Activated CD8-positive, alpha-beta T cell treated with anti-CD3 and anti-CD28 coated beads, Interleukin-2, amount 10 ng/mL, durations not matched to agents 7 days and 5 days (primary cell): ENCODE measurements around the gene PTPRK. TPM values are rescaled to one million over a fixed set of nuclear protein-coding genes. Genes with fewer than 3 reads are reported as not detected.

Experiments
- ATAC-seq: fragments of 150-1000 bp; cut with Tn5 transposase; one replicate; pipeline ENCODE4 v1.10.0; 2021; ENCODE audit warnings: moderate library complexity
- CTCF ChIA-PET: fragments of 350-600 bp; sonication (Branson Sonifier 250); formaldehyde crosslinking; loops from one replicate; lab custom pipeline; 2021; ENCODE audit warnings: antibody characterized with exemption; lab: Charles Lee
- POLR2A ChIA-PET: fragments of 350-600 bp; sonication (Branson Sonifier 250); formaldehyde crosslinking; loops from one replicate; lab custom pipeline; 2021; ENCODE audit warnings: antibody characterized with exemption; lab: Charles Lee
- DNase-seq: peaks from one replicate; pipeline ENCODE4 v3.0.0-alpha.2; 2020
- H3K27ac Mint-ChIP-seq: one replicate; pipeline ENCODE4 v1.8.0; 2021; ENCODE audit warnings: mild to moderate bottlenecking, mixed read lengths
- H3K27me3 Mint-ChIP-seq: one replicate; pipeline ENCODE4 v1.8.0; 2021; ENCODE audit warnings: low read depth, mixed read lengths
- H3K36me3 Mint-ChIP-seq: one replicate; pipeline ENCODE4 v1.8.0; 2021; ENCODE audit warnings: low read depth, mixed read lengths
- H3K4me1 Mint-ChIP-seq: one replicate; pipeline ENCODE4 v1.8.0; 2021; ENCODE audit warnings: low read depth, mixed read lengths
- H3K4me3 Mint-ChIP-seq: one replicate; pipeline ENCODE4 v1.8.0; 2021; ENCODE audit warnings: mild to moderate bottlenecking, mixed read lengths
- H3K9me3 Mint-ChIP-seq: one replicate; pipeline ENCODE4 v1.8.0; 2022; ENCODE audit warnings: mixed read lengths; ENCODE audit not compliant: insufficient read depth
- total RNA-seq, 2 experiments: library from RNA; stranded (reverse); gene quantifications; one replicate each; pipeline ENCODE4 v1.2.3, GENCODE V29; 2021

Gene PTPRK
- total RNA-seq, 2 experiments from 2014 or later, result 3.1 to 3.6 TPM

- no peak overlapping the region for H3K27ac Mint-ChIP-seq
- ATAC-seq, result no peak
- ChIA-PET CTCF (interaction anchor here (1.1 kb wide), 1 partner anchor 12 kb away, joined by 3 read pairs; no protein-coding TSS in a partner anchor), POLR2A (no interaction called here)
- no peak overlapping the region for H3K4me3 Mint-ChIP-seq
- DNase-seq, result no peak
- H3K9me3 Mint-ChIP-seq, result no peaks in the 10 kb centered on the region
- no peaks in the 10 kb centered on the region for H3K27me3 Mint-ChIP-seq
- H3K4me1 Mint-ChIP-seq, result no peaks in the 10 kb centered on the region
- peaks cover 2% of the 10 kb centered on the region for H3K36me3 Mint-ChIP-seq
Observed at GRCh38 chr6:128129679-128130078, 390.7 kb downstream of the PTPRK start.

GRCh38 chr6:128127650-128128049, 392.7 kb downstream of the PTPRK start:
- H3K4me1 Mint-ChIP-seq, result no peaks in the 10 kb centered on the region
- CTCF ChIA-PET, result no interaction called here
- POLR2A ChIA-PET, result no interaction called here
- no peaks in the 10 kb centered on the region for H3K27me3 Mint-ChIP-seq
- H3K4me3 Mint-ChIP-seq, result no peak overlapping the region
- no peak overlapping the region for H3K27ac Mint-ChIP-seq
- DNase-seq (no peak), ATAC-seq (no peak)
- H3K9me3 Mint-ChIP-seq, result no peaks in the 10 kb centered on the region
- H3K36me3 Mint-ChIP-seq, result peaks cover 2% of the 10 kb centered on the region

GRCh38 chr6:128124713-128125112, 395.7 kb downstream of the PTPRK start:
- DNase-seq, result no peak
- H3K9me3 Mint-ChIP-seq, result no peaks in the 10 kb centered on the region
- H3K27me3 Mint-ChIP-seq, result no peaks in the 10 kb centered on the region
- no peak overlapping the region for H3K4me3 Mint-ChIP-seq
- H3K4me1 Mint-ChIP-seq, result no peaks in the 10 kb centered on the region
- ChIA-PET CTCF (no interaction called here), POLR2A (no interaction called here)
- H3K27ac Mint-ChIP-seq, result no peak overlapping the region
- no peaks in the 10 kb centered on the region for H3K36me3 Mint-ChIP-seq
- no peak for ATAC-seq

GRCh38 chr6:128121610-128122009, 398.8 kb downstream of the PTPRK start:
- H3K4me3 Mint-ChIP-seq, result no peak overlapping the region
- ATAC-seq, result no peak
- no peaks in the 10 kb centered on the region for H3K9me3 Mint-ChIP-seq
- no peaks in the 10 kb centered on the region for H3K27me3 Mint-ChIP-seq
- H3K36me3 Mint-ChIP-seq, result no peaks in the 10 kb centered on the region
- no peak overlapping the region for H3K27ac Mint-ChIP-seq
- peaks cover 2% of the 10 kb centered on the region for H3K4me1 Mint-ChIP-seq
- DNase-seq, result no peak
- POLR2A ChIA-PET, result no interaction called here
- CTCF ChIA-PET, result interaction anchor here (0.6 kb wide), 1 partner anchor 1673 kb away, joined by 3 read pairs; no protein-coding TSS in a partner anchor

- CTCF ChIA-PET, result interaction anchor here (0.6 kb wide), 1 partner anchor 1673 kb away, joined by 3 read pairs; no protein-coding TSS in a partner anchor
- POLR2A ChIA-PET, result no interaction called here
- H3K27ac Mint-ChIP-seq, result no peak overlapping the region
Observed at GRCh38 chr6:128121190-128121589, 399.2 kb downstream of the PTPRK start.

GRCh38 chr6:128118401-128118800, 402.0 kb downstream of the PTPRK start:
- ATAC-seq, result no peak
- H3K4me3 Mint-ChIP-seq, result no peak overlapping the region
- ChIA-PET POLR2A (no interaction called here), CTCF (no interaction called here)
- DNase-seq, result no peak
- H3K4me1 Mint-ChIP-seq, result peaks cover 2% of the 10 kb centered on the region
- H3K36me3 Mint-ChIP-seq, result peaks cover 3% of the 10 kb centered on the region
- H3K27me3 Mint-ChIP-seq, result no peaks in the 10 kb centered on the region
- no peaks in the 10 kb centered on the region for H3K9me3 Mint-ChIP-seq
- no peak overlapping the region for H3K27ac Mint-ChIP-seq

More at GRCh38 chr6:128121190-128121589, 399.2 kb downstream of the PTPRK start:
- Mint-ChIP-seq H3K9me3 (no peaks in the 10 kb centered on the region), H3K4me1 (peaks cover 2% of the 10 kb centered on the region), H3K36me3 (no peaks in the 10 kb centered on the region), H3K27me3 (no peaks in the 10 kb centered on the region), H3K4me3 (no peak overlapping the region)
- ATAC-seq (no peak), DNase-seq (no peak)

- no peak overlapping the region for H3K27ac Mint-ChIP-seq
- POLR2A ChIA-PET, result no interaction called here
- H3K27me3 Mint-ChIP-seq, result no peaks in the 10 kb centered on the region
- no peak for DNase-seq
- peaks cover 3% of the 10 kb centered on the region for H3K4me1 Mint-ChIP-seq
- H3K9me3 Mint-ChIP-seq, result no peaks in the 10 kb centered on the region
- CTCF ChIA-PET, result interaction anchor here (0.8 kb wide), 1 partner anchor 12 kb away, joined by 3 read pairs; no protein-coding TSS in a partner anchor
- H3K4me3 Mint-ChIP-seq, result no peak overlapping the region
- H3K36me3 Mint-ChIP-seq, result peaks cover 3% of the 10 kb centered on the region
- no peak for ATAC-seq
Observed at GRCh38 chr6:128117916-128118315, 402.5 kb downstream of the PTPRK start.

- ChIA-PET CTCF (no interaction called here), POLR2A (no interaction called here)
- H3K36me3 Mint-ChIP-seq, result peaks cover 3% of the 10 kb centered on the region
- no peaks in the 10 kb centered on the region for H3K27me3 Mint-ChIP-seq
- no peaks in the 10 kb centered on the region for H3K9me3 Mint-ChIP-seq
- no peak overlapping the region for H3K27ac Mint-ChIP-seq
- ATAC-seq, result no peak
- peaks cover 13% of the 10 kb centered on the region for H3K4me1 Mint-ChIP-seq
- no peak for DNase-seq
- no peak overlapping the region for H3K4me3 Mint-ChIP-seq
Observed at GRCh38 chr6:128114164-128114563, 406.2 kb downstream of the PTPRK start.

- ChIA-PET POLR2A (no interaction called here), CTCF (no interaction called here)
- H3K4me3 Mint-ChIP-seq, result peak overlapping the region; percentile 55
- peaks cover 3% of the 10 kb centered on the region for H3K36me3 Mint-ChIP-seq
- peak overlapping the region; percentile 72 for H3K27ac Mint-ChIP-seq
- no peaks in the 10 kb centered on the region for H3K27me3 Mint-ChIP-seq
- ATAC-seq (no peak), DNase-seq (no peak)
- peaks cover 12% of the 10 kb centered on the region for H3K4me1 Mint-ChIP-seq
- no peaks in the 10 kb centered on the region for H3K9me3 Mint-ChIP-seq
Observed at GRCh38 chr6:128112494-128112893, 407.9 kb downstream of the PTPRK start.

GRCh38 chr6:128111096-128111495, 409.3 kb downstream of the PTPRK start:
- Mint-ChIP-seq H3K9me3 (no peaks in the 10 kb centered on the region), H3K4me1 (peaks cover 12% of the 10 kb centered on the region), H3K4me3 (no peak overlapping the region), H3K27me3 (no peaks in the 10 kb centered on the region), H3K27ac (no peak overlapping the region), H3K36me3 (peaks cover 3% of the 10 kb centered on the region)
- ChIA-PET POLR2A (no interaction called here), CTCF (interaction anchor here (1.8 kb wide), 1 partner anchor 217 kb away, joined by 6 read pairs; no protein-coding TSS in a partner anchor)
- DNase-seq (no peak), ATAC-seq (no peak)

- no peaks in the 10 kb centered on the region for H3K9me3 Mint-ChIP-seq
- H3K4me1 Mint-ChIP-seq, result peaks cover 8% of the 10 kb centered on the region
- POLR2A ChIA-PET, result no interaction called here
- H3K36me3 Mint-ChIP-seq, result no peaks in the 10 kb centered on the region
- no peaks in the 10 kb centered on the region for H3K27me3 Mint-ChIP-seq
- no peak for DNase-seq
- no peak overlapping the region for H3K27ac Mint-ChIP-seq
- H3K4me3 Mint-ChIP-seq, result no peak overlapping the region
- CTCF ChIA-PET, result no interaction called here
- ATAC-seq, result no peak
Observed at GRCh38 chr6:128107682-128108081, 412.7 kb downstream of the PTPRK start.

GRCh38 chr6:128099571-128100197, 420.7 kb downstream of the PTPRK start:
- Mint-ChIP-seq H3K4me3 (no peak overlapping the region), H3K36me3 (no peaks in the 10 kb centered on the region), H3K4me1 (peaks cover 13% of the 10 kb centered on the region), H3K9me3 (no peaks in the 10 kb centered on the region), H3K27me3 (no peaks in the 10 kb centered on the region), H3K27ac (no peak overlapping the region)
- no peak for DNase-seq
- POLR2A ChIA-PET, result no interaction called here
- CTCF ChIA-PET, result interaction anchor here (0.7 kb wide), 1 partner anchor 993 kb away, joined by 3 read pairs; no protein-coding TSS in a partner anchor
- ATAC-seq, result no peak
